Measurements from ENCODE around the gene WASF3. TPM values are rescaled to one million over a fixed set of nuclear protein-coding genes. Genes with fewer than 3 reads are reported as not detected.

The WASF3 gene
- total RNA-seq, 2 experiments from 2014 or later: 0.37 to 0.44 TPM

- ATAC-seq (no peak), DNase-seq (no peak)
- Mint-ChIP-seq H3K27ac (no peak overlapping the region), H3K36me3 (ENCODE audit: low read depth) (no peaks in the 10 kb centered on the region), H3K4me3 (no peak overlapping the region), H3K9me3 (ENCODE audit: low read depth) (peaks cover 5% of the 10 kb centered on the region), H3K27me3 (peaks cover 29% of the 10 kb centered on the region), H3K4me1 (no peaks in the 10 kb centered on the region)
- ChIA-PET CTCF (interaction anchor here (1.1 kb wide), 1 partner anchor 10 kb away, joined by 4 read pairs; no protein-coding TSS in a partner anchor), POLR2A (no interaction called here)
- intact Hi-C loops (cut with DNase I, micrococcal nuclease): no loop called here
These were observed 34.2 kb downstream of the WASF3 start for GRCh38 chr13:26591672-26592071.

GRCh38 chr13:26593661-26594060 lies 36.2 kb downstream of the WASF3 start:
- ChIA-PET POLR2A (no interaction called here), CTCF (interaction anchor here (0.6 kb wide), 1 partner anchor 434 kb away, joined by 3 read pairs; no protein-coding TSS in a partner anchor)
- H3K4me3 Mint-ChIP-seq: no peak overlapping the region
- intact Hi-C loops (cut with DNase I, micrococcal nuclease): no loop called here
- DNase-seq (no peak), ATAC-seq (no peak)
- H3K27ac Mint-ChIP-seq: no peak overlapping the region
- H3K36me3 Mint-ChIP-seq (ENCODE audit: low read depth): no peaks in the 10 kb centered on the region
- no peaks in the 10 kb centered on the region for H3K4me1 Mint-ChIP-seq
- H3K9me3 Mint-ChIP-seq (ENCODE audit: low read depth): peaks cover 10% of the 10 kb centered on the region
- peaks cover 29% of the 10 kb centered on the region for H3K27me3 Mint-ChIP-seq

- Mint-ChIP-seq H3K27ac (no peak overlapping the region), H3K27me3 (peaks cover 25% of the 10 kb centered on the region), H3K36me3 (ENCODE audit: low read depth) (no peaks in the 10 kb centered on the region), H3K4me3 (no peak overlapping the region), H3K9me3 (ENCODE audit: low read depth) (peaks cover 10% of the 10 kb centered on the region), H3K4me1 (no peaks in the 10 kb centered on the region)
- intact Hi-C loops (cut with DNase I, micrococcal nuclease): no loop called here
- DNase-seq: no peak
- ATAC-seq: no peak
- ChIA-PET CTCF (no interaction called here), POLR2A (no interaction called here)
These were observed 36.9 kb downstream of the WASF3 start for GRCh38 chr13:26594363-26594762.

- DNase-seq (no peak), ATAC-seq (no peak)
- H3K4me1 Mint-ChIP-seq: peaks cover 3% of the 10 kb centered on the region
- H3K4me3 Mint-ChIP-seq: no peak overlapping the region
- peaks cover 20% of the 10 kb centered on the region for H3K27me3 Mint-ChIP-seq
- no peaks in the 10 kb centered on the region for H3K36me3 Mint-ChIP-seq (ENCODE audit: low read depth)
- ChIA-PET CTCF (interaction anchor here (0.9 kb wide), 1 partner anchor 15 kb away, joined by 3 read pairs; no protein-coding TSS in a partner anchor), POLR2A (no interaction called here)
- intact Hi-C loops (cut with DNase I, micrococcal nuclease): no loop called here
- H3K9me3 Mint-ChIP-seq (ENCODE audit: low read depth): peaks cover 10% of the 10 kb centered on the region
- no peak overlapping the region for H3K27ac Mint-ChIP-seq
These were observed 39.0 kb downstream of the WASF3 start for GRCh38 chr13:26596458-26596857.

GRCh38 chr13:26599403-26599802 lies 41.9 kb downstream of the WASF3 start:
- Mint-ChIP-seq H3K27me3 (peaks cover 12% of the 10 kb centered on the region), H3K36me3 (ENCODE audit: low read depth) (no peaks in the 10 kb centered on the region), H3K4me1 (peaks cover 7% of the 10 kb centered on the region), H3K4me3 (no peak overlapping the region), H3K27ac (no peak overlapping the region), H3K9me3 (ENCODE audit: low read depth) (peaks cover 10% of the 10 kb centered on the region)
- intact Hi-C loops (cut with DNase I, micrococcal nuclease): no loop called here
- CTCF ChIA-PET: interaction anchor here (0.7 kb wide), 1 partner anchor 1215 kb away, joined by 3 read pairs; no protein-coding TSS in a partner anchor
- POLR2A ChIA-PET: interaction anchor here (0.6 kb wide), 1 partner anchor 11 kb away, joined by 5 read pairs; no protein-coding TSS in a partner anchor
- no peak for ATAC-seq
- no peak for DNase-seq

- Mint-ChIP-seq H3K27ac (no peak overlapping the region), H3K36me3 (ENCODE audit: low read depth) (no peaks in the 10 kb centered on the region), H3K27me3 (peaks cover 8% of the 10 kb centered on the region), H3K9me3 (ENCODE audit: low read depth) (peaks cover 10% of the 10 kb centered on the region), H3K4me3 (no peak overlapping the region), H3K4me1 (peaks cover 7% of the 10 kb centered on the region)
- ChIA-PET CTCF (interaction anchor here (0.7 kb wide), 1 partner anchor 1215 kb away, joined by 3 read pairs; no protein-coding TSS in a partner anchor), POLR2A (no interaction called here)
- DNase-seq: no peak
- no peak for ATAC-seq
- intact Hi-C loops (cut with DNase I, micrococcal nuclease): no loop called here
These were observed 42.4 kb downstream of the WASF3 start for GRCh38 chr13:26599860-26600259.

GRCh38 chr13:26600343-26600742 lies 42.9 kb downstream of the WASF3 start:
- ChIA-PET POLR2A (no interaction called here), CTCF (interaction anchor here (0.7 kb wide), 1 partner anchor 1216 kb away, joined by 3 read pairs; no protein-coding TSS in a partner anchor)
- Mint-ChIP-seq H3K36me3 (ENCODE audit: low read depth) (no peaks in the 10 kb centered on the region), H3K27ac (no peak overlapping the region), H3K4me1 (peaks cover 7% of the 10 kb centered on the region), H3K9me3 (ENCODE audit: low read depth) (peaks cover 10% of the 10 kb centered on the region), H3K27me3 (peaks cover 8% of the 10 kb centered on the region), H3K4me3 (no peak overlapping the region)
- intact Hi-C loops (cut with DNase I, micrococcal nuclease): no loop called here
- no peak for DNase-seq
- no peak for ATAC-seq

GRCh38 chr13:26601669-26602068 lies 44.2 kb downstream of the WASF3 start:
- Mint-ChIP-seq H3K36me3 (ENCODE audit: low read depth) (no peaks in the 10 kb centered on the region), H3K27ac (no peak overlapping the region), H3K27me3 (peaks cover 8% of the 10 kb centered on the region), H3K4me1 (peaks cover 7% of the 10 kb centered on the region), H3K9me3 (ENCODE audit: low read depth) (peaks cover 6% of the 10 kb centered on the region), H3K4me3 (no peak overlapping the region)
- POLR2A ChIA-PET: no interaction called here
- ATAC-seq: no peak
- intact Hi-C loops (cut with DNase I, micrococcal nuclease): no loop called here
- peak; percentile 18 for DNase-seq
- CTCF ChIA-PET: interaction anchor here (0.6 to 0.7 kb wide), 3 partner anchors 262 to 1323 kb away, joined by 3 read pairs; no protein-coding TSS in a partner anchor

GRCh38 chr13:26602783-26603182 lies 45.3 kb downstream of the WASF3 start:
- Mint-ChIP-seq H3K36me3 (ENCODE audit: low read depth) (no peaks in the 10 kb centered on the region), H3K9me3 (ENCODE audit: low read depth) (peaks cover 3% of the 10 kb centered on the region), H3K4me1 (peaks cover 7% of the 10 kb centered on the region), H3K4me3 (no peak overlapping the region), H3K27me3 (peaks cover 8% of the 10 kb centered on the region), H3K27ac (no peak overlapping the region)
- intact Hi-C loops (cut with DNase I, micrococcal nuclease): no loop called here
- ATAC-seq (no peak), DNase-seq (no peak)
- ChIA-PET POLR2A (no interaction called here), CTCF (no interaction called here)

GRCh38 chr13:26604784-26605545 lies 47.5 kb downstream of the WASF3 start:
- peaks cover 7% of the 10 kb centered on the region for H3K4me1 Mint-ChIP-seq
- ChIA-PET POLR2A (interaction anchor here (0.7 kb wide), 1 partner anchor 135 kb away, joined by 3 read pairs; no protein-coding TSS in a partner anchor), CTCF (interaction anchor here (1.6 kb wide), 1 partner anchor 420 kb away, joined by 6 read pairs; no protein-coding TSS in a partner anchor)
- H3K9me3 Mint-ChIP-seq (ENCODE audit: low read depth): no peaks in the 10 kb centered on the region
- no peak for DNase-seq
- intact Hi-C loops (cut with DNase I, micrococcal nuclease): no loop called here
- no peak overlapping the region for H3K27ac Mint-ChIP-seq
- peaks cover 6% of the 10 kb centered on the region for H3K27me3 Mint-ChIP-seq
- H3K36me3 Mint-ChIP-seq (ENCODE audit: low read depth): no peaks in the 10 kb centered on the region
- H3K4me3 Mint-ChIP-seq: no peak overlapping the region
- ATAC-seq: no peak

- no peak overlapping the region for H3K27ac Mint-ChIP-seq
- intact Hi-C loops (cut with DNase I, micrococcal nuclease): no loop called here
- CTCF ChIA-PET: interaction anchor here (0.6 to 1.6 kb wide), 2 partner anchors 105 to 421 kb away, joined by 3 to 6 read pairs; no protein-coding TSS in a partner anchor
- POLR2A ChIA-PET: interaction anchor here (0.7 kb wide), 1 partner anchor 136 kb away, joined by 3 read pairs; no protein-coding TSS in a partner anchor
- ATAC-seq (no peak), DNase-seq (peak; percentile 6)
- H3K27me3 Mint-ChIP-seq: peaks cover 6% of the 10 kb centered on the region
- H3K9me3 Mint-ChIP-seq (ENCODE audit: low read depth): no peaks in the 10 kb centered on the region
- H3K4me3 Mint-ChIP-seq: no peak overlapping the region
- H3K36me3 Mint-ChIP-seq (ENCODE audit: low read depth): no peaks in the 10 kb centered on the region
- peaks cover 7% of the 10 kb centered on the region for H3K4me1 Mint-ChIP-seq
These were observed 48.4 kb downstream of the WASF3 start for GRCh38 chr13:26605845-26606244.

- H3K27me3 Mint-ChIP-seq: peaks cover 2% of the 10 kb centered on the region
- H3K4me3 Mint-ChIP-seq: no peak overlapping the region
- CTCF ChIA-PET: interaction anchor here (0.6 kb wide), 1 partner anchor 104 kb away, joined by 3 read pairs; no protein-coding TSS in a partner anchor
- no peak for ATAC-seq
- POLR2A ChIA-PET: no interaction called here
- no peak overlapping the region for H3K27ac Mint-ChIP-seq
- H3K36me3 Mint-ChIP-seq (ENCODE audit: low read depth): no peaks in the 10 kb centered on the region
- no peak for DNase-seq
- intact Hi-C loops (cut with DNase I, micrococcal nuclease): no loop called here
- H3K4me1 Mint-ChIP-seq: peaks cover 3% of the 10 kb centered on the region
- H3K9me3 Mint-ChIP-seq (ENCODE audit: low read depth): no peaks in the 10 kb centered on the region
These were observed 49.1 kb downstream of the WASF3 start for GRCh38 chr13:26606631-26607030.
